Colon (tissue), 2 donors: ENCODE measurements around the gene STPG1.

ENCODE experiments used
- FAIRE-seq: peaks from 2 replicates; lab custom pipeline; 2012; peaks lifted over from hg19 to GRCh38; lab: Jason Lieb, UNC
- donor health status: control.
- donor health status: control.

STPG1 gene

GRCh38 chr1:24369801-24370200 is 43.8 kb downstream of the STPG1 start:
- FAIRE-seq, result no peak

- no peak for FAIRE-seq
These were observed 44.4 kb downstream of the STPG1 start for GRCh38 chr1:24369199-24369598.

- FAIRE-seq, result no peak
These were observed 46.9 kb downstream of the STPG1 start for GRCh38 chr1:24366707-24367106.

GRCh38 chr1:24364975-24365678 is 48.5 kb downstream of the STPG1 start:
- no peak for FAIRE-seq

GRCh38 chr1:24364605-24364974 is 49.0 kb downstream of the STPG1 start:
- FAIRE-seq, result no peak

- FAIRE-seq, result no peak
These were observed 49.6 kb downstream of the STPG1 start for GRCh38 chr1:24363994-24364393.

- FAIRE-seq, result no peak
These were observed 50.5 kb downstream of the STPG1 start for GRCh38 chr1:24362982-24363614.

GRCh38 chr1:24362396-24362795 is 51.2 kb downstream of the STPG1 start:
- no peak for FAIRE-seq

GRCh38 chr1:24361811-24362210 is 51.8 kb downstream of the STPG1 start:
- FAIRE-seq, result no peak

- no peak for FAIRE-seq
These were observed 52.9 kb downstream of the STPG1 start for GRCh38 chr1:24360681-24361080.

- no peak for FAIRE-seq
These were observed 56.5 kb downstream of the STPG1 start for GRCh38 chr1:24357038-24357437.

GRCh38 chr1:24355466-24355865 is 58.1 kb downstream of the STPG1 start:
- no peak for FAIRE-seq

GRCh38 chr1:24353292-24353891 is 60.2 kb downstream of the STPG1 start:
- no peak for FAIRE-seq

- no peak for FAIRE-seq
These were observed 61.5 kb downstream of the STPG1 start for GRCh38 chr1:24351918-24352627.

- no peak for FAIRE-seq
These were observed 62.3 kb downstream of the STPG1 start for GRCh38 chr1:24351247-24351646.

- no peak for FAIRE-seq
These were observed 63.7 kb downstream of the STPG1 start for GRCh38 chr1:24349891-24350290.

GRCh38 chr1:24348196-24348595 is 65.4 kb downstream of the STPG1 start:
- no peak for FAIRE-seq

- FAIRE-seq, result no peak
These were observed 66.2 kb downstream of the STPG1 start for GRCh38 chr1:24347159-24347934.

- FAIRE-seq, result no peak
These were observed 68.2 kb downstream of the STPG1 start for GRCh38 chr1:24345334-24345733.

GRCh38 chr1:24344090-24344742 is 69.4 kb downstream of the STPG1 start:
- FAIRE-seq, result no peak

- no peak for FAIRE-seq
These were observed 70.0 kb downstream of the STPG1 start for GRCh38 chr1:24343412-24344089.
